K562 (cell line): ENCODE data around the gene NEURL2. TPM values are rescaled to one million over a fixed set of nuclear protein-coding genes. Genes with fewer than 3 reads are reported as not detected.

Experiments used
- FOXJ2 ChIP-seq: fragments of 200-800 bp; sonication (Bioruptor generic); IDR thresholded peaks from 2 replicates; pipeline ENCODE4 v1.6.1; 2016; ENCODE audit warnings: missing genetic modification characterization, missing compliant biosample characterization
- ZFPM2 ChIP-seq: fragments of 250-450 bp; sonication (Bioruptor Pico); IDR thresholded peaks from 2 replicates; pipeline ENCODE4 v1.5.1; 2022; ENCODE audit warnings: mild to moderate bottlenecking
- ZNF507 ChIP-seq: conservative IDR thresholded peaks from 2 replicates; pipeline ENCODE4 v1.6.1; 2017; ENCODE audit warnings: missing genetic modification characterization, missing compliant biosample characterization
- polyA plus RNA-seq, 8 experiments: library from polyadenylated mRNA; depleted of rRNA in 4 of 8; stranded (reverse) in 5 of 8; unstranded in 3 of 8; fragments of >200 nt; fragmentation: Nextera tagmentation in 2 of 8; fragmentation: Illumina TruSeq in 1 of 8; extraction: Ambion mirVana in 2 of 8; extraction: Trizol in 1 of 8; gene quantifications; 2 replicates each; pipeline versions ENCODE4 v1.2.1 to v1.2.3, GENCODE V29; 2011 to 2014; ENCODE audit warnings: inconsistent platforms in 1 of 8, missing spikeins in 1 of 8
- total RNA-seq, 7 experiments: library from RNA; depleted of rRNA in 6 of 7; stranded (reverse); fragments of >200 nt in 6 of 7; fragmentation: Illumina TruSeq in 2 of 7; extraction: Trizol in 2 of 7; gene quantifications; 2 replicates each; pipeline versions ENCODE4 v1.2.1 to v1.2.3, GENCODE V29; 2011 to 2021; ENCODE audit warnings: low replicate concordance in 1 of 7
- TF ChIP-seq, protein P1 (sequence below), 2 experiments: fragments of 450-650 bp; IDR thresholded peaks; 2 replicates each; pipeline ENCODE4 v1.6.1; 2016; ENCODE audit warnings: mild to moderate bottlenecking in 2 of 2, borderline replicate concordance in 1 of 2, low read depth in 1 of 2, moderate library complexity in 1 of 2
- TF ChIP-seq, protein P2 (sequence below): fragments of 450-650 bp; IDR thresholded peaks from 2 replicates; pipeline ENCODE4 v1.6.1; 2016; ENCODE audit warnings: low read depth
- TF ChIP-seq, protein P3 (sequence below): fragments of 250-450 bp; sonication (Bioruptor Pico); IDR thresholded peaks from 2 replicates; pipeline ENCODE4 v1.6.1; 2021; ENCODE audit warnings: mild to moderate bottlenecking
- TF ChIP-seq, protein P4 (sequence below): conservative IDR thresholded peaks from 2 replicates; pipeline ENCODE4 v1.6.1; 2011; ENCODE audit warnings: low read depth, mild to moderate bottlenecking, low read length; ENCODE audit not compliant: control insufficient read depth

Gene NEURL2
- total and polyA plus RNA-seq, 9 of the 15 experiments (the other 6 are each of a cell fraction or from before 2014, with no cell fraction given): 0.22 to 1.9 (median 0.50) TPM; not detected in 1

DNA sequence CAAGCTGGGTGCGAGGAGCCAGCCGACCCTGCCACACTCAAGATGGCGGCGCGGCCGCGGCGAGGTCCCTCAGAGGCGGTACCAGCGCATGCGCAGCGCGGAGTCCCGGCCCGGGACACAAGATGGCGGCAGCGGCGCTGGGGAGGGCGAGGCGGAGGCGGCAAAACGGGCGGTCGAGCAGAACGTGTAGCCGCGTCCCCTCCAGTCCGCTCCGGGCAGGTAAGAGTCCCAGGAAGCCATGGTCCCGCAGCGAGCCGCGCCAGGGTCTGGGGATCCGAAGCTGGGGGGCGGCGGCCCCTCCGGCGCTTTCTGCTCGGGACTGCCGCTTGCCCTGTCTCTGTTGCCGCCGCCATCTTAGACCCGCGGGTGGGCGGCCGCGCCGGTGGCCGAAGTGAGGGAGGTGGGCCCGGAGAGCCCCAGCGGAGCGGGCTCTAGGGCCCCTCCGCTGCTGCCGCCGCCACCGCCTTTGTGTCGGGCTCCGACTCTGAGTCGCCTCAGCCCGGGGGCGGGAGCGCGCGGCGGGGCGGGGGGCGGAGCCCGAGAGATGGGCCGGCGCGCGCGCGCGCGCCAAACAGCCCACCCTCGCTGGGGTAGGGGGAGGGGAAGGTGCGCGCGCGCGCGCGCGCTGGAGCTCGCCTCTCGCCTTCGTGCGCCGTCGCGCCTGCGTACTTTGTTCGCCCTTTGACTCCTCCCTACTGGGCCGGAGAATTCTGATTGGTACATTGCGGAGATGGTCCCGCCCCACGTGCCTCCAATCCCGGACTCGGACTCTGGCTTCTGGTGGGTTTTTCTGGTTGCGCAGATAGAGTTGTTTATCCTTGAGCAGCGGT is 43.8 kb upstream of the NEURL2 start, which contains the start of gene PCIF1 (continued):
- TF ChIP-seq, protein P1, sequence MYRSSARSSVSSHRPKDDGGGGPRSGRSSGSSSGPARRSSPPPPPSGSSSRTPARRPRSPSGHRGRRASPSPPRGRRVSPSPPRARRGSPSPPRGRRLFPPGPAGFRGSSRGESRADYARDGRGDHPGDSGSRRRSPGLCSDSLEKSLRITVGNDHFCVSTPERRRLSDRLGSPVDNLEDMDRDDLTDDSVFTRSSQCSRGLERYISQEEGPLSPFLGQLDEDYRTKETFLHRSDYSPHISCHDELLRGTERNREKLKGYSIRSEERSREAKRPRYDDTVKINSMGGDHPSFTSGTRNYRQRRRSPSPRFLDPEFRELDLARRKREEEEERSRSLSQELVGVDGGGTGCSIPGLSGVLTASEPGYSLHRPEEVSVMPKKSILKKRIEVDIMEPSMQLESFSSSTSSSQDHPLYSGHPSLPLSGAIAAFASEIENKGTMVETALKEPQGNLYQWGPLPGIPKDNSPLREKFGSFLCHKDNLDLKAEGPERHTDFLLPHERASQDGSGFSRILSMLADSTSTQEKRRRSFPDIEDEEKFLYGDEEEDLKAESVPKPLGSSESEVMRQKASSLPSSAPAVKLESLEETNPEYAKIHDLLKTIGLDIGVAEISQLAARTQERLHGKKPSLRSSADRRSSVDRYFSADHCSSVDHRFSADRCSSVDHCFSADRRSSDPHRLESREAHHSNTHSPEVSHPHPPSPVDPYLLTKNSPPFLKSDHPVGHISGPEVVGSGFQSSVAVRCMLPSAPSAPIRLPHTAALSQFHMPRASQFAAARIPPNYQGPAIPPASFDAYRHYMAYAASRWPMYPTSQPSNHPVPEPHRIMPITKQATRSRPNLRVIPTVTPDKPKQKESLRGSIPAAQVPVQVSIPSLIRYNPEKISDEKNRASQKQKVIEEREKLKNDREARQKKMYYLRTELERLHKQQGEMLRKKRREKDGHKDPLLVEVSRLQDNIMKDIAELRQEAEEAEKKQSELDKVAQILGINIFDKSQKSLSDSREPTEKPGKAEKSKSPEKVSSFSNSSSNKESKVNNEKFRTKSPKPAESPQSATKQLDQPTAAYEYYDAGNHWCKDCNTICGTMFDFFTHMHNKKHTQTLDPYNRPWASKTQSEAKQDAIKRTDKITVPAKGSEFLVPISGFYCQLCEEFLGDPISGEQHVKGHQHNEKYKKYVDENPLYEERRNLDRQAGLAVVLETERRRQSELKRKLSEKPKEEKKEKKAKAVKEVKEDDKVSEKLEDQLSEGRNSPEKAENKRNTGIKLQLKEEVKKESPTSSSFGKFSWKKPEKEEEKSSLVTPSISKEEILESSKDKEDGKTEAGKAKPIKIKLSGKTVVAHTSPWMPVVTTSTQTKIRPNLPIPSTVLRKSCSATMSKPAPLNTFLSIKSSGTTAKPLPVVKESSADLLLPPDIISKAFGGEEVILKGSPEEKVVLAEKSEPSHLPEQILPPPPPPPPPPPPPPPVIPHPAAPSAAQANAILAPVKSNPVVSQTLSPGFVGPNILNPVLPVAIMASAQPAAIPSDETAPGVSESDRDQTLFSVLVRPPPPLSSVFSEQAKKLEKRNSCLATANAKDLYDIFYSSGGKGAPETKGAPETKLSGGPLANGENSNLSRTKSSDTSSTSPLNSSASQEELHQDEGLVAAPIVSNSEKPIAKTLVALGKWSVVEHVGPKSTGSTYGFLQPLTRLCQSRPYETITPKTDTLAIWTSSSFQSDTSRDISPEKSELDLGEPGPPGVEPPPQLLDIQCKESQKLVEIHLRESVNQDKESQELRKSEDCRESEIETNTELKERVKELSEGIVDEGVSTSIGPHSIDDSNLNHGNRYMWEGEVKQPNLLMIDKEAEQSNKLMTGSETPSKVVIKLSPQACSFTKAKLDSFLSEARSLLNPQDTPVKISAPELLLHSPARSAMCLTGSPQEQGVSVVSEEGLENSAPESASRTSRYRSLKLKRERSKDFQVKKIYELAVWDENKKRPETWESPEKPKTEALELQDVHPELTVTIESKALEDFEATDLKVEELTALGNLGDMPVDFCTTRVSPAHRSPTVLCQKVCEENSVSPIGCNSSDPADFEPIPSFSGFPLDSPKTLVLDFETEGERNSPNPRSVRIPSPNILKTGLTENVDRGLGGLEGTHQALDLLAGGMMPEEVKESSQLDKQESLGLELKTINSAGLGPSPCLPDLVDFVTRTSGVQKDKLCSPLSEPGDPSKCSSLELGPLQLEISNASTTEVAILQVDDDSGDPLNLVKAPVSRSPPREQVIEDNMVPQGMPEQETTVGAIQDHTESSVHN (IDR thresholded peaks at IDR 0.05; ENCODE audit: borderline replicate concordance in 1 of 2, low read depth in 1 of 2): no peak
- no peak for TF ChIP-seq ZNF507 (tag)
- TF ChIP-seq, protein P2, sequence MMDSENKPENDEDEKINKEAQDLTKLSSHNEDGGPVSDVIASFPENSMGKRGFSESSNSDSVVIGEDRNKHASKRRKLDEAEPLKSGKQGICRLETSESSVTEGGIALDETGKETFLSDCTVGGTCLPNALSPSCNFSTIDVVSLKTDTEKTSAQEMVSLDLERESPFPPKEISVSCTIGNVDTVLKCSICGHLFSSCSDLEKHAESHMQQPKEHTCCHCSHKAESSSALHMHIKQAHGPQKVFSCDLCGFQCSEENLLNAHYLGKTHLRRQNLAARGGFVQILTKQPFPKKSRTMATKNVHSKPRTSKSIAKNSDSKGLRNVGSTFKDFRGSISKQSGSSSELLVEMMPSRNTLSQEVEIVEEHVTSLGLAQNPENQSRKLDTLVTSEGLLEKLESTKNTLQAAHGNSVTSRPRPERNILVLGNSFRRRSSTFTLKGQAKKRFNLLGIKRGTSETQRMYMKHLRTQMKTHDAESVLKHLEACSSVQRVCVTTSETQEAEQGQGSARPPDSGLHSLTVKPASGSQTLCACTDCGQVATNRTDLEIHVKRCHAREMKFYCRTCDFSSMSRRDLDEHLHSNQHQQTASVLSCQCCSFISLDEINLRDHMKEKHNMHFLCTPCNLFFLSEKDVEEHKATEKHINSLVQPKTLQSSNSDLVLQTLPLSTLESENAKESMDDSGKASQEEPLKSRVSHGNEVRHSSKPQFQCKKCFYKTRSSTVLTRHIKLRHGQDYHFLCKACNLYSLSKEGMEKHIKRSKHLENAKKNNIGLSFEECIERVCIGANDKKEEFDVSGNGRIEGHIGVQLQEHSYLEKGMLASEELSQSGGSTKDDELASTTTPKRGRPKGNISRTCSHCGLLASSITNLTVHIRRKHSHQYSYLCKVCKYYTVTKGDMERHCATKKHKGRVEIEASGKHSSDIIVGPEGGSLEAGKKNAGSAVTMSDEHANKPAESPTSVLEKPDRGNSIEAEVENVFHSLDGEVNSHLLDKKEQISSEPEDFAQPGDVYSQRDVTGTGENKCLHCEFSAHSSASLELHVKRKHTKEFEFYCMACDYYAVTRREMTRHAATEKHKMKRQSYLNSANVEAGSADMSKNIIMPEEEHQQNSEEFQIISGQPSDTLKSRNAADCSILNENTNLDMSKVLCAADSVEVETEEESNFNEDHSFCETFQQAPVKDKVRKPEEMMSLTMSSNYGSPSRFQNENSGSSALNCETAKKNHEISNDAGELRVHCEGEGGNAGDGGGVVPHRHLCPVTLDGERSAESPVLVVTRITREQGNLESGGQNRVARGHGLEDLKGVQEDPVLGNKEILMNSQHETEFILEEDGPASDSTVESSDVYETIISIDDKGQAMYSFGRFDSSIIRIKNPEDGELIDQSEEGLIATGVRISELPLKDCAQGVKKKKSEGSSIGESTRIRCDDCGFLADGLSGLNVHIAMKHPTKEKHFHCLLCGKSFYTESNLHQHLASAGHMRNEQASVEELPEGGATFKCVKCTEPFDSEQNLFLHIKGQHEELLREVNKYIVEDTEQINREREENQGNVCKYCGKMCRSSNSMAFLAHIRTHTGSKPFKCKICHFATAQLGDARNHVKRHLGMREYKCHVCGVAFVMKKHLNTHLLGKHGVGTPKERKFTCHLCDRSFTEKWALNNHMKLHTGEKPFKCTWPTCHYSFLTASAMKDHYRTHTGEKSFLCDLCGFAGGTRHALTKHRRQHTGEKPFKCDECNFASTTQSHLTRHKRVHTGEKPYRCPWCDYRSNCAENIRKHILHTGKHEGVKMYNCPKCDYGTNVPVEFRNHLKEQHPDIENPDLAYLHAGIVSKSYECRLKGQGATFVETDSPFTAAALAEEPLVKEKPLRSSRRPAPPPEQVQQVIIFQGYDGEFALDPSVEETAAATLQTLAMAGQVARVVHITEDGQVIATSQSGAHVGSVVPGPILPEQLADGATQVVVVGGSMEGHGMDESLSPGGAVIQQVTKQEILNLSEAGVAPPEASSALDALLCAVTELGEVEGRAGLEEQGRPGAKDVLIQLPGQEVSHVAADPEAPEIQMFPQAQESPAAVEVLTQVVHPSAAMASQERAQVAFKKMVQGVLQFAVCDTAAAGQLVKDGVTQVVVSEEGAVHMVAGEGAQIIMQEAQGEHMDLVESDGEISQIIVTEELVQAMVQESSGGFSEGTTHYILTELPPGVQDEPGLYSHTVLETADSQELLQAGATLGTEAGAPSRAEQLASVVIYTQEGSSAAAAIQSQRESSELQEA: no peak
- peak; percentile 81 for TF ChIP-seq ZFPM2 (CRISPR knock-in tag)
- TF ChIP-seq FOXJ2: no peak
- TF ChIP-seq, protein P3, sequence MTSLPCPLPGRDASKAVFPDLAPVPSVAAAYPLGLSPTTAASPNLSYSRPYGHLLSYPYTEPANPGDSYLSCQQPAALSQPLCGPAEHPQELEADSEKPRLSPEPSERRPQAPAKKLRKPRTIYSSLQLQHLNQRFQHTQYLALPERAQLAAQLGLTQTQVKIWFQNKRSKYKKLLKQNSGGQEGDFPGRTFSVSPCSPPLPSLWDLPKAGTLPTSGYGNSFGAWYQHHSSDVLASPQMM (CRISPR knock-in tag): no peak
- TF ChIP-seq, protein P4, sequence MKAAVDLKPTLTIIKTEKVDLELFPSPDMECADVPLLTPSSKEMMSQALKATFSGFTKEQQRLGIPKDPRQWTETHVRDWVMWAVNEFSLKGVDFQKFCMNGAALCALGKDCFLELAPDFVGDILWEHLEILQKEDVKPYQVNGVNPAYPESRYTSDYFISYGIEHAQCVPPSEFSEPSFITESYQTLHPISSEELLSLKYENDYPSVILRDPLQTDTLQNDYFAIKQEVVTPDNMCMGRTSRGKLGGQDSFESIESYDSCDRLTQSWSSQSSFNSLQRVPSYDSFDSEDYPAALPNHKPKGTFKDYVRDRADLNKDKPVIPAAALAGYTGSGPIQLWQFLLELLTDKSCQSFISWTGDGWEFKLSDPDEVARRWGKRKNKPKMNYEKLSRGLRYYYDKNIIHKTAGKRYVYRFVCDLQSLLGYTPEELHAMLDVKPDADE: peak; percentile 91
